ENCODE results near the gene PRRT1.

DNA sequence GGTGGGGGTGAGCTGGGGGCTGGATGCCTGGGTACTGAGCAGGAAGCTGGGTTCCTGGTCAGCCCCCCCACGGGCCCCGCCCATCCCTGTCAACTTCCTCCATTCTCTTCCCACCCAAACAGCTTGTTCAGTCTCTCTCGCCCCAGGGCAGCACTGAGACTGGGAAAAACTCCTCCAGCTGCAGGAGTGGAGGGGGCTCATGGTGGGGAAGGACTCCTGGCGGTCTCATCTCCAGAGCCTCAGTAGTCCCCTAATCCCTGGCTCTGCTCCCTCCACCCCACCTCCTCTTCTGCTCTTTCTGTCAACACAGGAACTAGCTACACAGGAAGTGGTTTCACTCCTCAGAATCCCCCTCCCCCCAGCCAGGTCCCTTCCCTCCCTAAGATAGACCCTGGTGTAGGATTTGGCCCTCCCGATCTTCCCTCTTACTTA is 40.9 kb upstream of the PRRT1 start, which contains the start of gene GPSM3:
- TF ChIP-seq, protein P1, sequence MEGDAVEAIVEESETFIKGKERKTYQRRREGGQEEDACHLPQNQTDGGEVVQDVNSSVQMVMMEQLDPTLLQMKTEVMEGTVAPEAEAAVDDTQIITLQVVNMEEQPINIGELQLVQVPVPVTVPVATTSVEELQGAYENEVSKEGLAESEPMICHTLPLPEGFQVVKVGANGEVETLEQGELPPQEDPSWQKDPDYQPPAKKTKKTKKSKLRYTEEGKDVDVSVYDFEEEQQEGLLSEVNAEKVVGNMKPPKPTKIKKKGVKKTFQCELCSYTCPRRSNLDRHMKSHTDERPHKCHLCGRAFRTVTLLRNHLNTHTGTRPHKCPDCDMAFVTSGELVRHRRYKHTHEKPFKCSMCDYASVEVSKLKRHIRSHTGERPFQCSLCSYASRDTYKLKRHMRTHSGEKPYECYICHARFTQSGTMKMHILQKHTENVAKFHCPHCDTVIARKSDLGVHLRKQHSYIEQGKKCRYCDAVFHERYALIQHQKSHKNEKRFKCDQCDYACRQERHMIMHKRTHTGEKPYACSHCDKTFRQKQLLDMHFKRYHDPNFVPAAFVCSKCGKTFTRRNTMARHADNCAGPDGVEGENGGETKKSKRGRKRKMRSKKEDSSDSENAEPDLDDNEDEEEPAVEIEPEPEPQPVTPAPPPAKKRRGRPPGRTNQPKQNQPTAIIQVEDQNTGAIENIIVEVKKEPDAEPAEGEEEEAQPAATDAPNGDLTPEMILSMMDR (conservative IDR thresholded peaks at IDR 0.05) = no peak
- TF ChIP-seq EZH2 (IDR thresholded peaks at IDR 0.05; ENCODE audit: low read depth) = no peak

All from PC-9 (cell line).